ENCODE data around the gene AMY1C.
"Not testable (repeated sequence)": the region's sequence is repeated elsewhere in the genome, so short reads cannot be mapped to it uniquely, and the experiment has no call there.

AMY1C gene

GRCh38 chr1:103749598-103749997, at the start of gene AMY1C:
Gene AMY1C, plus strand, starts transcription at chr1:103749898. Its CDS starts 572 bp downstream, at chr1:103750470.
- DNase-seq (ENCODE audit: low read depth) = not testable (repeated sequence)

- DNase-seq (ENCODE audit: low read depth) = not testable (repeated sequence)
Measured at GRCh38 chr1:103700669-103701068, 49.0 kb upstream of the AMY1C start.

- not testable (repeated sequence) for DNase-seq (ENCODE audit: low read depth)
Measured at GRCh38 chr1:103701256-103701655, 48.4 kb upstream of the AMY1C start.

- DNase-seq (ENCODE audit: low read depth) = not testable (repeated sequence)
Measured at GRCh38 chr1:103707670-103708069, 42.0 kb upstream of the AMY1C start.

GRCh38 chr1:103710381-103710780, 39.3 kb upstream of the AMY1C start:
- DNase-seq (ENCODE audit: low read depth) = not testable (repeated sequence)

GRCh38 chr1:103717404-103717803, 32.3 kb upstream of the AMY1C start:
- not testable (repeated sequence) for DNase-seq (ENCODE audit: low read depth)

GRCh38 chr1:103721473-103721872, 28.2 kb upstream of the AMY1C start:
- DNase-seq (ENCODE audit: low read depth) = not testable (repeated sequence)

GRCh38 chr1:103735334-103735733, 14.4 kb upstream of the AMY1C start:
- DNase-seq (ENCODE audit: low read depth) = not testable (repeated sequence)

- not testable (repeated sequence) for DNase-seq (ENCODE audit: low read depth)
Measured at GRCh38 chr1:103738031-103738430, 11.7 kb upstream of the AMY1C start.

GRCh38 chr1:103744449-103744848, 5.2 kb upstream of the AMY1C start:
- DNase-seq (ENCODE audit: low read depth) = not testable (repeated sequence)

GRCh38 chr1:103745040-103745439, 4.7 kb upstream of the AMY1C start:
- DNase-seq (ENCODE audit: low read depth) = not testable (repeated sequence)

- DNase-seq (ENCODE audit: low read depth) = not testable (repeated sequence)
Measured at GRCh38 chr1:103748273-103748672, 1.4 kb upstream of the AMY1C start.

- DNase-seq (ENCODE audit: low read depth) = no peak
Measured at GRCh38 chr1:103761896-103762295, 12.2 kb downstream of the AMY1C start.

GRCh38 chr1:103779932-103780331, 30.2 kb downstream of the AMY1C start:
- DNase-seq (ENCODE audit: low read depth) = no peak

- no peak for DNase-seq (ENCODE audit: low read depth)
Measured at GRCh38 chr1:103783944-103784377, 34.3 kb downstream of the AMY1C start.

GRCh38 chr1:103788377-103788776, 38.7 kb downstream of the AMY1C start:
- DNase-seq (ENCODE audit: low read depth) = peak; percentile 1

- DNase-seq (ENCODE audit: low read depth) = no peak
Measured at GRCh38 chr1:103790172-103790571, 40.5 kb downstream of the AMY1C start.
